DND-41 (cell line): ENCODE measurements around the gene SND1.

Source experiments
- EZH2 ChIP-seq: IDR thresholded peaks from 3 replicates; pipeline ENCODE4 v1.6.1; 2012; ENCODE audit warnings: borderline replicate concordance, low read depth, mild to moderate bottlenecking, moderate library complexity, low read length, inconsistent platforms; ENCODE audit not compliant: severe bottlenecking
- TF ChIP-seq, protein P1 (sequence below): IDR thresholded peaks from 2 replicates; pipeline ENCODE4 v1.5.1; 2012; ENCODE audit warnings: borderline replicate concordance, low read length, moderate library complexity, mild to moderate bottlenecking; ENCODE audit not compliant: poor library complexity, severe bottlenecking; ENCODE audit errors: extremely low read depth

DNA sequence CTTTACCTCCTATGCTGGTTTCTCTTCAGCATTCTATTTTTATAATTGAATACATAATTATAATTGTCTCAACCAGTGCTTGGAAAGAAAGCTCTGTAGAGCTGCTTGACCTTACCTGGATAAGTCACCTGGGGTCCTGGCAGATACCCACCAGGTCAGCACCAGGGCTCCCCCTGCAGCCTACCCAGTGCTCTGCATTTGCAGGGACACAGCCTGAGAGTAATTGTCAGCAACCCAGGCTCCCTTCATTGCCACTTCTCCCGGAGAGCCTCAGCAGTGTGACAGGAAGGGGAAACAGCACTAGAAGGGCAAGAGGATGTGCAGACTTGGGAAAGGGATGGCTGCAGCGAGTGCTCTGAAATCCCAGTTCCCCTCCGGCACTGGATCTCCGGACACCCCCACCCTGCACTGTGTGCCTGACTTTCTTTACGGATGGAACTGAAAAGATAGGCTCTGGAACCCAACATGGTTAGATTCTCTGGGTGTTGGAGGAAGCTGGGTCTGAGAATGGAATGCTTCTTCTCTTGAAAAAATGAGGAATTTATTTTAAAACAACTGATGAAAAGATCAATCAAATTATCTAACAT lies 22.6 kb upstream of the SND1 start:
- TF ChIP-seq, protein P1, sequence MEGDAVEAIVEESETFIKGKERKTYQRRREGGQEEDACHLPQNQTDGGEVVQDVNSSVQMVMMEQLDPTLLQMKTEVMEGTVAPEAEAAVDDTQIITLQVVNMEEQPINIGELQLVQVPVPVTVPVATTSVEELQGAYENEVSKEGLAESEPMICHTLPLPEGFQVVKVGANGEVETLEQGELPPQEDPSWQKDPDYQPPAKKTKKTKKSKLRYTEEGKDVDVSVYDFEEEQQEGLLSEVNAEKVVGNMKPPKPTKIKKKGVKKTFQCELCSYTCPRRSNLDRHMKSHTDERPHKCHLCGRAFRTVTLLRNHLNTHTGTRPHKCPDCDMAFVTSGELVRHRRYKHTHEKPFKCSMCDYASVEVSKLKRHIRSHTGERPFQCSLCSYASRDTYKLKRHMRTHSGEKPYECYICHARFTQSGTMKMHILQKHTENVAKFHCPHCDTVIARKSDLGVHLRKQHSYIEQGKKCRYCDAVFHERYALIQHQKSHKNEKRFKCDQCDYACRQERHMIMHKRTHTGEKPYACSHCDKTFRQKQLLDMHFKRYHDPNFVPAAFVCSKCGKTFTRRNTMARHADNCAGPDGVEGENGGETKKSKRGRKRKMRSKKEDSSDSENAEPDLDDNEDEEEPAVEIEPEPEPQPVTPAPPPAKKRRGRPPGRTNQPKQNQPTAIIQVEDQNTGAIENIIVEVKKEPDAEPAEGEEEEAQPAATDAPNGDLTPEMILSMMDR = peak; percentile 60
- TF ChIP-seq EZH2 = no peak
